Transverse colon (tissue), 4 donors: ENCODE data around the gene DLST. TPM values are rescaled to one million over a fixed set of nuclear protein-coding genes. Genes with fewer than 3 reads are reported as not detected.

ENCODE experiments used
- DNase-seq: peaks from one replicate; pipeline ENCODE4 v3.0.0-alpha.2; 2019
- H3K27ac ChIP-seq, 4 donors: fragments of 200-600 bp; sonication (generic); 2 replicates each; pipeline ENCODE4 v1.5.1; 2016 to 2018; ENCODE audit warnings: inconsistent platforms in 4 of 4
- H3K27me3 ChIP-seq: fragments of 200-600 bp; sonication (generic); 2 replicates; pipeline ENCODE4 v1.5.1; 2017; ENCODE audit warnings: inconsistent platforms
- H3K36me3 ChIP-seq, 4 donors: fragments of 200-600 bp; sonication (generic); 2 replicates each; pipeline ENCODE4 v1.5.1; 2017 to 2019; ENCODE audit warnings: inconsistent platforms in 4 of 4
- H3K4me1 ChIP-seq, 4 donors: fragments of 200-600 bp; sonication (generic); 2 replicates each; pipeline ENCODE4 v1.5.1; 2017 to 2020; ENCODE audit warnings: inconsistent platforms in 4 of 4
- H3K4me3 ChIP-seq, 4 donors: fragments of 200-600 bp; sonication (generic); 1 replicate in 1 of 4; 2 replicates in 3 of 4; pipeline versions ENCODE4 v1.5.1 to v1.6.1; 2017 to 2019; ENCODE audit warnings: inconsistent platforms in 4 of 4
- H3K9me3 ChIP-seq, 2 donors: fragments of 200-600 bp; sonication (generic); 2 replicates each; pipeline ENCODE4 v1.5.1; 2017 to 2019; ENCODE audit warnings: inconsistent platforms in 2 of 2
- EP300 ChIP-seq: sonication (generic); formaldehyde crosslinking; IDR thresholded peaks from one replicate; pipeline ENCODE4 v1.6.1; 2017; ENCODE audit warnings: antibody characterized with exemption, low read depth
- POLR2A ChIP-seq: fragments of 450-650 bp; IDR thresholded peaks from one replicate; pipeline ENCODE4 v1.6.1; 2016; ENCODE audit warnings: antibody characterized with exemption, mild to moderate bottlenecking, moderate library complexity
- POLR2AphosphoS5 ChIP-seq, 3 donors: sonication (generic); formaldehyde crosslinking; IDR thresholded peaks; one replicate each; pipeline ENCODE4 v1.6.1; 2016; ENCODE audit warnings: antibody characterized with exemption in 3 of 3
- WGBS, 2 donors: methylation state at CpG; one replicate each; pipeline ENCODE4 v1.1.5; 2018; ENCODE audit warnings: low coverage in 1 of 2; 5-methylcytosine and 5-hydroxymethylcytosine counted together
- in situ Hi-C, 4 donors: fragments of 200-750 bp; cut with MboI; loops; one replicate each; pipeline versions ENCODE4 v1.15.0 to v1.15.1; 2017; ENCODE audit warnings: low sequenced_read_pairs in 3 of 4, low pct_ligation_motif_present in 1 of 4, low pct_unique_long_range_greater_than_20kb in 1 of 4
- intact Hi-C: fragments of 100-400 bp; cut with DNase I; formaldehyde crosslinking; loops from one replicate; pipeline ENCODE4 v1.15.1; 2023; ENCODE audit warnings: low total_unique reads
- total RNA-seq, 4 donors: library from RNA; depleted of rRNA; stranded (reverse); fragments of >200 nt; gene quantifications; one replicate each; pipeline ENCODE4 v1.1.0, GENCODE V29; 2016
- TF ChIP-seq, protein P1 (sequence below), 5 experiments: fragments of 200-600 bp in 3 of 5; fragments of 450-650 bp in 2 of 5; sonication (generic) in 3 of 5; IDR thresholded peaks; 1 replicate in 2 of 5; 2 replicates in 3 of 5; pipeline ENCODE4 v1.5.1; 2016 to 2017; ENCODE audit warnings: antibody characterized with exemption in 5 of 5, inconsistent platforms in 3 of 5, mild to moderate bottlenecking in 2 of 5, moderate library complexity in 1 of 5

The DLST gene
- total RNA-seq, 4 donors from 2014 or later, result 65.1 to 135 (median 103) TPM

DNA sequence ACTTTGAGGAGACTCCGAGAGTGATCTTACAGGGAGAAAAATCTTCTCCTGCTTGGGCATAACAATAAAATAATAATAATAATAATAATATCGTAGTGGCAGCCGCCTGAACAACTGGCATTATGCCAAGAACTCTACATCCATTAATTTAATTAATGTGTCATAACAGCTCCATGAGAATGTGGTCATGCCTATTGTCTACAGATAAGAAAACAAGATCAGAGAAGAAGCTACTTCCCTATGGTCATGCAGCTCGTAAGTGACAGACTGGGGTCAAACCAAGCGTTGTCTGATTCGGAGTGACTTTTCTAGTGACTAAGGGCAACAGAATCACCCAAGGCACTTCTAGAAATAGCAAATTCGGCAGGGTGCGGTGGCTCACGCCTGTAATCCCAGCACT is 17.5 kb upstream of the DLST start:
- WGBS, 2 donors, result 86 to 100% methylated on average over 1 to 9 of the region's 9 CpGs
- intact Hi-C loops (loop anchor here (5.0 kb wide), 1 partner anchor 43 kb away; no protein-coding TSS in a partner anchor), in situ Hi-C loops (loop anchor here in 1 of 4 donors (10.0 kb wide), 1 partner anchor 51 kb away; no protein-coding TSS in a partner anchor)
- H3K4me3 ChIP-seq, result no peak overlapping the region
- no peaks in the 10 kb centered on the region for H3K36me3 ChIP-seq
- H3K27me3 ChIP-seq, result no peaks in the 10 kb centered on the region
- H3K27ac ChIP-seq, result no peak overlapping the region
- H3K4me1 ChIP-seq, result peaks cover 0 to 7% (median 0%) of the 10 kb centered on the region in 4 donors
- no peak for DNase-seq
- TF ChIP-seq POLR2A, result no peak
- TF ChIP-seq, protein P1, sequence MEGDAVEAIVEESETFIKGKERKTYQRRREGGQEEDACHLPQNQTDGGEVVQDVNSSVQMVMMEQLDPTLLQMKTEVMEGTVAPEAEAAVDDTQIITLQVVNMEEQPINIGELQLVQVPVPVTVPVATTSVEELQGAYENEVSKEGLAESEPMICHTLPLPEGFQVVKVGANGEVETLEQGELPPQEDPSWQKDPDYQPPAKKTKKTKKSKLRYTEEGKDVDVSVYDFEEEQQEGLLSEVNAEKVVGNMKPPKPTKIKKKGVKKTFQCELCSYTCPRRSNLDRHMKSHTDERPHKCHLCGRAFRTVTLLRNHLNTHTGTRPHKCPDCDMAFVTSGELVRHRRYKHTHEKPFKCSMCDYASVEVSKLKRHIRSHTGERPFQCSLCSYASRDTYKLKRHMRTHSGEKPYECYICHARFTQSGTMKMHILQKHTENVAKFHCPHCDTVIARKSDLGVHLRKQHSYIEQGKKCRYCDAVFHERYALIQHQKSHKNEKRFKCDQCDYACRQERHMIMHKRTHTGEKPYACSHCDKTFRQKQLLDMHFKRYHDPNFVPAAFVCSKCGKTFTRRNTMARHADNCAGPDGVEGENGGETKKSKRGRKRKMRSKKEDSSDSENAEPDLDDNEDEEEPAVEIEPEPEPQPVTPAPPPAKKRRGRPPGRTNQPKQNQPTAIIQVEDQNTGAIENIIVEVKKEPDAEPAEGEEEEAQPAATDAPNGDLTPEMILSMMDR (IDR thresholded peaks at IDR 0.05), result no peak
- TF ChIP-seq EP300, result no peak
- no peak for TF ChIP-seq POLR2AphosphoS5 (IDR thresholded peaks at IDR 0.05)
- no peaks in the 10 kb centered on the region for H3K9me3 ChIP-seq

DNA sequence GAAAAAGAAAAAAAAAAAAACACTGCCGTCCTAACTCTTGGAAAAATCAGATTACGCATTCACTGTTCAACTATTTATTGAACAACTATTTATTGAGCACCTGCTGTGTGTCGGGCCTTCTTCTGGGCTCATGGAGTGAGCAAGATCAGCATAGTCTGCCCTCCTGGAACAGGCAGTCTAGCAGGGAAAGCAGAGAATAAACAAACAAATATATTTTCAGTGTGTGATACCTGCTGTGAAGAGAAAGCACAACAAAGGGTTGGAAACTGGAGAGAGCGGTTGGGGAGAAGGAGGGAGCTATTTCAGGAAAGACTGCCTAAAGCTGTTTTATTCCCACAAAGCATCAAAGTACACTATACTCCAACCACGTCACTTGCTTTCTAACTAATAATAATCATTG is 16.6 kb upstream of the DLST start:
- TF ChIP-seq POLR2AphosphoS5 (IDR thresholded peaks at IDR 0.05) (no peak), EP300 (no peak), POLR2A (no peak)
- TF ChIP-seq, protein P1 (IDR thresholded peaks at IDR 0.05), result no peak
- H3K9me3 ChIP-seq, result no peaks in the 10 kb centered on the region
- intact Hi-C loops (no loop called here), in situ Hi-C loops (loop anchor here in 1 of 4 donors (10.0 kb wide), 1 partner anchor 50 kb away; no protein-coding TSS in a partner anchor)
- no peak for DNase-seq
- no peak overlapping the region for H3K4me3 ChIP-seq
- H3K36me3 ChIP-seq, result no peaks in the 10 kb centered on the region
- no peak overlapping the region for H3K27ac ChIP-seq
- H3K27me3 ChIP-seq, result no peaks in the 10 kb centered on the region
- peaks cover 0 to 7% (median 0%) of the 10 kb centered on the region in 4 donors for H3K4me1 ChIP-seq
- 91 to 97% methylated on average over 5 of the region's 5 CpGs for WGBS, 2 donors

DNA sequence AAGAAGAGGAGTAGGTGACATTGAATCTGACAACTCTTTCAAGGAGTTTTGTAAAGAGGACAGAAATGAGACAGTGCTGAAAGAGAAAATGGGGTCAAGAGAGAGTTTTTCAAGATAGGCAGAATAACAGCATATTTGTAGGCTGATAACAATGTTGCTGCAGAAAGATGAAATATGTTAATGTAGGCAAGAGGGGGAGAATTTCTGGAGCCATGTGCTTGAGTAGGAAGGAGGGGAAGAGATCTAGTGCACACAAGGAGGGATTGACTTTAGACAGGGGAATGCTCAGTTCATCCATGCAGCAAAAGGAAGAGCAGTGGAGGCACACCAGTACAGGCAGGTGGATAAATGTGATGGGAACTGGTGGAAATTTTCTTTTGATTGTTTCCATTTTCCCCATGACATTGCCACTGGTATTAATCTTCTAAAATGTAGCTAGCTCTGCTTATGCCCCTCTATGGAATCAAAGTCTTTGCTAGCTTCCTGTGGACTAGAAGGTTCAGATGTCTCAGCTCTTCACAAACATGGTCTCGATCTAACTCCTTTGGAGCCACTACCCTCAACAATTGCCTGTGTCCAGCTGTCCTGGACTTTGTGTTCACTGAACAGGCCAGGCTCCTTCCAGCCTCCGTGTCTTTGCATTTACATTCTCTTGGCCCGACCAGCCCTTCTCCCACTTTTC is 14.9 kb upstream of the DLST start:
- Histone ChIP-seq H3K27ac (peak overlapping the region in 2 of 4 donors; percentile 20 to 35), H3K4me1 (no peaks in the 10 kb centered on the region), H3K36me3 (no peaks in the 10 kb centered on the region), H3K9me3 (no peaks in the 10 kb centered on the region), H3K27me3 (no peaks in the 10 kb centered on the region), H3K4me3 (no peak overlapping the region)
- DNase-seq, result no peak
- TF ChIP-seq, protein P1 (IDR thresholded peaks at IDR 0.05), result no peak
- TF ChIP-seq POLR2AphosphoS5 (IDR thresholded peaks at IDR 0.05) (no peak), EP300 (no peak), POLR2A (no peak)
- intact Hi-C loops, result no loop called here
- 76 to 88% methylated on average over 3 of the region's 3 CpGs for WGBS, 2 donors
- in situ Hi-C loops, result loop anchor here in 1 of 4 donors (10.0 kb wide), 1 partner anchor 48 kb away; no protein-coding TSS in a partner anchor

DNA sequence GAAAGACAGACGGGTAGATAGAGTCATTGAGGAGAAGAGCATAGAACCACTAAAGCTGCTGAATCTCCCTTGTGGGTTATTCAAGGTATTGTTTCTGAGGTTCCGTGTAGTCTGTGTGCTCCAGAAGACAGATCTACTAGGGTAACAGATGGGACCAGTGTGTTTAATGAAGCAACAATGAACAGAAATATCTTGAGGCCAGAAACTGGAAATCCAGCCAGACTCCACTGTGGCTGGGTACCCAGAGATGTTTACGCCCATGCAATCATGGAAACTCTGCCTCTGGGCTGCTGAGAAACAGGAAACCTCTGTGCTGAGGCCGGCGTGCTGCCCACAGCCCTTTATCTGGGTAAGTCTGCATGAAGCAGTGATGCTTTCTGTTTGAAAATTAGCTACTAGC is 14.0 kb upstream of the DLST start:
- no peaks in the 10 kb centered on the region for H3K9me3 ChIP-seq
- TF ChIP-seq POLR2AphosphoS5 (IDR thresholded peaks at IDR 0.05) (no peak), EP300 (no peak), POLR2A (no peak)
- TF ChIP-seq, protein P1 (IDR thresholded peaks at IDR 0.05), result no peak
- DNase-seq, result no peak
- H3K36me3 ChIP-seq, result no peaks in the 10 kb centered on the region
- 41 to 44% methylated on average over 3 to 5 of the region's 5 CpGs for WGBS, 2 donors
- in situ Hi-C loops, result loop anchor here in 1 of 4 donors (10.0 kb wide), 1 partner anchor 47 kb away; no protein-coding TSS in a partner anchor
- intact Hi-C loops, result no loop called here
- H3K27me3 ChIP-seq, result no peaks in the 10 kb centered on the region
- peak overlapping the region in 2 of 4 donors; percentile 5 to 35 for H3K27ac ChIP-seq
- no peak overlapping the region for H3K4me3 ChIP-seq
- no peaks in the 10 kb centered on the region for H3K4me1 ChIP-seq
